AG09319 (cell line): ENCODE results near the gene RNFT2.

Experiments
- DNase-seq: peaks from one replicate; pipeline ENCODE4 v3.0.0-alpha.2; 2010; ENCODE audit warnings: low read depth; ENCODE audit errors: extremely low read depth
- TF ChIP-seq, protein P1 (sequence below): IDR thresholded peaks from 2 replicates; pipeline ENCODE4 v1.5.1; 2011; ENCODE audit warnings: low read depth, mild to moderate bottlenecking, inconsistent platforms, low read length, moderate library complexity

The RNFT2 gene

DNA sequence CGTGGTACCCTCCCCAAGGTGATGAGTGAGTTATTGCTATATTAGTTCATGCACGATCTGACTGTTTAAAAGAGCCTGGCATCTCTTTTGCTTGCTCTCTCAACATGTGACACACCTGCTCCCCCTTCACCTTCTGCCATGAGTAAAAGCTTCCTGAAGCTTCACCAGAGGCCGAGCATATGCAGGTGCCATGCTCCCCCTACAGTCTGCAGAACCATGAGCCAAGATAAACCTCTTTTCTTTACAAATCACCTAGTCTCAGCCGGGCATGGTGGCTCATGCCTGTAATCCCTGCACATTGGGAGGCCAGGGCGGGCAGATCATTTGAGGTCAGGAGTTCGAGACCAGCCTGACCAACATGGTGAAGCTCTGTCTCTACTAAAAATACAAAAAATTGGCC lies 61.8 kb downstream of the RNFT2 start:
- TF ChIP-seq, protein P1, sequence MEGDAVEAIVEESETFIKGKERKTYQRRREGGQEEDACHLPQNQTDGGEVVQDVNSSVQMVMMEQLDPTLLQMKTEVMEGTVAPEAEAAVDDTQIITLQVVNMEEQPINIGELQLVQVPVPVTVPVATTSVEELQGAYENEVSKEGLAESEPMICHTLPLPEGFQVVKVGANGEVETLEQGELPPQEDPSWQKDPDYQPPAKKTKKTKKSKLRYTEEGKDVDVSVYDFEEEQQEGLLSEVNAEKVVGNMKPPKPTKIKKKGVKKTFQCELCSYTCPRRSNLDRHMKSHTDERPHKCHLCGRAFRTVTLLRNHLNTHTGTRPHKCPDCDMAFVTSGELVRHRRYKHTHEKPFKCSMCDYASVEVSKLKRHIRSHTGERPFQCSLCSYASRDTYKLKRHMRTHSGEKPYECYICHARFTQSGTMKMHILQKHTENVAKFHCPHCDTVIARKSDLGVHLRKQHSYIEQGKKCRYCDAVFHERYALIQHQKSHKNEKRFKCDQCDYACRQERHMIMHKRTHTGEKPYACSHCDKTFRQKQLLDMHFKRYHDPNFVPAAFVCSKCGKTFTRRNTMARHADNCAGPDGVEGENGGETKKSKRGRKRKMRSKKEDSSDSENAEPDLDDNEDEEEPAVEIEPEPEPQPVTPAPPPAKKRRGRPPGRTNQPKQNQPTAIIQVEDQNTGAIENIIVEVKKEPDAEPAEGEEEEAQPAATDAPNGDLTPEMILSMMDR, result no peak

DNA sequence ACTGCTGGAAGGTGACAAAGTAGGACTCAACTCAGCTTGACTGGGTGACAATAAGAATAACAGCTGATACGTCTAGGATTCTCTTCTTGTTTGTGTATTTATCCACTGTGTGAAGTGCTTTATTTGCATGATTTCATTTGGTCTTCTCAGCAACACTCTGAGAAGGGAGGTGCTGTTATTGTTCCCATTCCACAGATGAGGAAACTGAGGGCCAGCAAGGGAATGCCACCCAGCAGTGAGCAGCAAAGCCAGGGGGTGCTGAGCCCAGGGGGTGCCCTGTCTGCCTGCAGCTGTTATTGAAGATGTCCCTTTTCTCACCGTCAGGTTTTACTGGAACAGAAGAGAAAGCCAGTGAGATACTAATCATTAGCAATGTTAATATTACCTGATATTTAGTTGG lies 62.8 kb downstream of the RNFT2 start:
- no peak for DNase-seq
- TF ChIP-seq, protein P1, result no peak

More for the DNA sequence above, 61.8 kb downstream of the RNFT2 start:
- DNase-seq, result no peak

DNA sequence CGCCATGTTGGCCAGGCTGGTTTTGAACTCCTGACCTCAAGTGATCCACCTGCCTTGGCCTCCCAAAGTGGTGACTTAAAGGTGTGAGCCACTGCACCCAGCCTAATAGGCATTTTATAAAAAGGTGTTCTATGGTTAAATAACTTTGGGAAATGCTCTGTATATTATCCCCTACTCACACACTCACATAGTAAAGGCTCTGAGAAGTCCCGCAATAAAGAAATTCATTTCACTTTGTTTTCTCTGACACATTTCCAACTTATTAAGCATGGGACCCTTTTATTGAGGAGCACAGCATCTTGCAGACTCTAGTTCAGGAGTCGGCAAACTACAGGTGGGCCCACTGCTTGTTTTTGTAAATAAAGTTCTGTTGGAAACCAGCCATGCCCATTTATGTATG lies 63.9 kb downstream of the RNFT2 start:
- no peak for DNase-seq
- TF ChIP-seq, protein P1, result no peak

GRCh38 chr12:116803013-116803736 lies 65.1 kb downstream of the RNFT2 start:
- no peak for DNase-seq
- TF ChIP-seq, protein P1, result no peak

DNA sequence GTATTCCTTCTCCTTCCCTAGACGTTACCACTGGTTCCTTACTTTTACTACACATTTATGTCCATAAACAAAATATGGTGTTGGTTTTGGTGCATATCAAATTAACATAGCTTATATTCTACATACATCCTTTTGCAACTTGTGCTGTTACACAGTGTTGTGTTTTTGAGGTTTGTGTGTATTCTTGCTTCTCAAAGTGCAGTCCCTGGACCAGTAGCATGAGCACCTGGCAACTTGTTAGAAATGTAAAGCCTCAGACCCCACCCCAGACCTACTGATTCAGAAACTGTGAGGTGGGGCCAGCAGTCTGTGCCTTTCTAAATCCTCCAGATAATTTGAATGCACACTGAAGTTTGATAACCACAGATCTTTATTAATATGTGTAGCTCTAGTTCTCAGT lies 65.9 kb downstream of the RNFT2 start:
- TF ChIP-seq, protein P1, result no peak
- DNase-seq, result no peak

DNA sequence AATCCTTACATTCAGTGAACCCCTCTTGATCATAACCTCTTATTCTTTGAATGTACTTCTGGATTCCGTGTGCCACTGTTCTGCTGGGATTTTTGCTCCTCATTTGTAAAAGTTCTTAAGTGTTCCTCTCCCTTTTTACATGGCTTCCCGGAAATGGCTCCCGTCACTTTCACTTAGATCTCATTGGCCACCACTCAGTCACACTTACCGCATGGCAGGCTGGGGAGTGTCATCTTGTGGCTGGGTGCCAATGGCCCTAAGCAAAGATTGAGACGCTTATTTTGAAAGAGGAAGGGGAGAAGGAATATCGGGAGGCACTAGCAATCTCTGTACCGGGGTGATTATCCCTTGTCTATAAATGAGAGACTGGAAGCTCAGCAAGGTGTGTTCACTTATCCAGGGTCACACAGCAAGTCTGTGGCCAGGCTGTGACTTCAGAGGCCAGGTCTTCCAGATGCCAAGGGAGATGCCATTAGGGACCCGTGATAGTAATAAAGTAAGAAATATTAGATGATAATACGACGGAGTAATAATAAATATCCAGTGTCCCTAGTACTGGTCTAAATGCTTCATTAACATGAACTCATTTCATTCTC lies 68.8 kb downstream of the RNFT2 start:
- DNase-seq, result no peak
- TF ChIP-seq, protein P1, result no peak

DNA sequence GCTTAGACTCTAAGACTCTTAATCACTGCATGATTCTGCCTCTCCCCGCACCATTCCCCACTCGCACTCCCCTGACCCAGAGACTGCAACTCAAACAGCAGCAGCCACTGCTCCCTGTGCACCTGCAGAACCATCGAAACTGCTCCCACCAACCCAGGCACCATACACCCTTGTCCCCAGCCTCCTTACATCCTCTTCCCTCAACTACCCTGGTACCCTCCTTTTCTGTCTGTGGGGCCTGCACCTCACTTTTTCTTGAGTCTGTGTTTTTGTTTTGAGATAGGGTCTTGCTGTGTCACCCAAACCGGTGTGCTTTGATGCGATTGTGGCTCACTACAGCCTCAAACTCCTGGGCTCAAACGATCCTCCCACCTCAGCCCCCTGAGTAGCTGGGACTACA lies 69.4 kb downstream of the RNFT2 start:
- TF ChIP-seq, protein P1, result no peak
- no peak for DNase-seq
